Stimulated activated CD8-positive, alpha-beta memory T cell treated with anti-CD3 and anti-CD28 coated beads, Interleukin-2, amount 100 ng/mL, for 1 hour (primary cell): ENCODE data around the gene WWTR1.

ENCODE experiments used
- DNase-seq, 2 donors: peaks; one replicate each; pipeline ENCODE4 v3.0.0-alpha.2; 2020; ENCODE audit warnings: low read depth in 2 of 2

WWTR1 gene

GRCh38 chr3:149657926-149658743 lies at the start of gene WWTR1:
Gene WWTR1, minus strand, starts transcription at chr3:149658025. Its CDS starts 719 bp downstream, at chr3:149657306.
- DNase-seq = no peak

- DNase-seq = no peak
Measured at GRCh38 chr3:149706905-149707304, 49.1 kb upstream of the WWTR1 start.

DNA sequence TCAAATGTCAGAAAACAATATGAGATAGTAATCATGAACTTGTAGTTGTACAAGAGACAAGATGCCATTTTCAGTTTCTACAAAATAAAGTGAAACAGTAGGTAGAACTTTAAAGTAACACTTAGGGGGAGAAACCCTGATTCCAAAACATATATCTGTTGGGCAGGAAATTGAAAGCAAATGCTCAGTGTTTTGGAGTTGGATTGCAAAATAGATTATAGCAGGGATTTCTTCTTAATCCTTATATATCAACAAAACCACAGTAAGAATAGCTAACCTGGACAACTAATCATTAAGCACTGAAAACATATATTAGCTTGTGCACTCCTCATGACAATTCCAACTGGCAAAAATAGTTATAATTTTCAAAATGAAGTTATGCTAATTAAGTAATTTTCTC lies 47.6 kb upstream of the WWTR1 start:
- DNase-seq = no peak

GRCh38 chr3:149703466-149703865 lies 45.6 kb upstream of the WWTR1 start:
- DNase-seq = no peak

DNA sequence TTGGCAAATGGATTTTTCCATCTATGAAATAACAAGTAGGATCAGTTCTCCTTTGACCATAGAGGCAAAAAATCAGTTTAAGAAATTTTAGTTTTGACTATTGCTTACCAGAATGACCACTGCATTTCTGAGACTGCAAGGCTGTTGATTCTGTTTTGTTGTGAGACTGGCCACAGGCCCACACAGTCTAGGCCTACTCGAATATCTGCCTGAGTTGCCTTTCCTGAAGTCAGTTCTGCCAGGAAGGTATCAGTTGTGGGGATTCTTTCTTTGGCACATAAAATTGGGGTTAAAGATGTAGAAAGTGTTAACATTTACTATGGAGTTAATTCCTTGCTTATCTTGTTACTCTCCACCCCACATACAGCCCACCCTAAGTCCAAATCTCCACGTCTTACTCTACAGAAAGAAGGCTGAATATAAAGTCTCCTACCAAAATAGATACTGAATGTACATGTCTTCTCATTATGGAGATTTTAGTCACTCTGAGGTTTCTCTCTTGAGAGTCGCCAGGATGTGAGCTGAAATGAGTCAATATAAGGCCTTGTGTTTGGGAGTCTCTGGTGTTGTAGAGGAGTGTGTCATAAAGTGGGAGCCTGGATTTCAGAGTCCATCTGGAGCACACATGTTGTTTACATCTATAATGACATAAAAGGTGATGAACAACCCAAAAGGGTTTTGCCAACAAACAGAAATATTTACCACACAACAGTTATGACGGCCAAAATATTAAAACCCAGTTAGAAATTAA lies 45.0 kb upstream of the WWTR1 start:
- no peak for DNase-seq

DNA sequence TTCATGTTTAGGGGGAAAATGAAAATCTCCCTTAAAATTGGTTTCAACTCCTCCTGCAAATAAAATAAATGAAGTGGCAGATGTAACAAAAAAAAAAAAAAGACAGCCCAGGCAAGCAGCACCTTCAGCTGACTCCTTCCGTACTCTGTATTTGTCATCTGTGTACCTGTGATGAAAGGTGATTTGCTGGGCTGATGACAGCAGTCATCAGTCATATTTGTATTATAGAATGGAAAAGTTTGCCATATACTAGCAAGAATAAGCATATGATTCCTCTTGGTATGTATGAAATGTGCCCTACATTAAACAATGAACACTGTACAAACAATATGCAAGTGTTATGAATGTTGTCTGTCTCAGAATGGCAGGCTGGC lies 44.1 kb upstream of the WWTR1 start:
- no peak for DNase-seq

GRCh38 chr3:149701206-149701976 lies 43.6 kb upstream of the WWTR1 start:
- no peak for DNase-seq

DNA sequence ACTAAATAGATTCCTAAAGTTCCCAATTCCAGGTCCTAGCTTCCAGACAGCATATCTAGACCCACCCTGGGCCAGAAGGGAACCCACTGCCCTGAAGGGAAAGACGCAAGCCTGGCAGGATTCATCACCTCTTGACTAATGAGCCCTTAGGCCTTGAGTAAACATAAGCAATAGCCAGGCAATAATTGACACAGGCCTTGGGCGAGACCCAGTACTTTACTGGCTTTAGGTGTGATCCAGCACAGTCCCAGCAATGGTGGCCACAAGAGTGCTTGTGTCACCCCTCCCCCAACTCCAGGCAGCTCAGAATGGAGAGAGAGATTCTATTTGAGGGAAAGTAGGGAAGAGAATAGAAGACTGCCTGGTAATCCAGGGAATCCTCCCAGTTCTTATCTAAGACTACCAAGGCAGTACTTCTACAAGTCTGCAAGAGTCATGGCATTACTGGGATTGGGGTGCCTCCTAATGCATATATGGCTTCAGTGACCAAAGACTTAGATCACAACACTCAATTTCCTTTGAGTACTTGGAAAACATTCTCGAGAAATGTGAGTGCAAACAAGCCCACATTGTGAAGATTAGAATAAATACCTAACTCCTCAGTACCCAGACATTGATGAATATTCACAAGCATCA lies 30.4 kb upstream of the WWTR1 start:
- no peak for DNase-seq

- no peak for DNase-seq
Measured at GRCh38 chr3:149686996-149687395, 29.2 kb upstream of the WWTR1 start.

DNA sequence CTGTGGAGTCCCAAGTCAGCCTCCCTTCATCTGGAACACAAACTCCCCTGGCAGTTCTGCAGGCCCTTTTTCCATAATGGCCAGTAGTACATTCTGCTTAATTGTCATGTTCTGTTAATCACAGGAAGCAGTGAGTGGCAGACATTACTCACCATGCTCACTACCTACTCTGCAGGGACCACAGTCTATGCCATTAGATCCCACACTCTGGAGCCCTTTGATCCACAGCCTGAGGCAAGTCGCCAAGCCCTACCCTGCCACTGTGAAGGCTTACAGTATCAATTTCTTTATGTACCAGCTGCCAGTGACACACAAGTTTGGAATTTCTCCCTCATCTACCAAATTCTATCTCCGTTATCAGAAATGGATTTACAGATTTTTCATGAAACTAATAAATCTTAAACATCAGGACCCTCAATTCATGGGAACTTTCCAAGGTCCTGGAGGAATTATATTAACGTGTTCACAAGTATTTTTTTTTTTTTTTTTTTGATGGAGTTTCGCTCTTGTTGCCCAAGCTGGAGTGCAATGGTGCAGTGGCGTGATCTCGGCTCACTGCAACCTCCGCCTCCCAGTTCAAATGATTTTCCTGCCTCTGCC lies 20.6 kb upstream of the WWTR1 start:
- no peak for DNase-seq

DNA sequence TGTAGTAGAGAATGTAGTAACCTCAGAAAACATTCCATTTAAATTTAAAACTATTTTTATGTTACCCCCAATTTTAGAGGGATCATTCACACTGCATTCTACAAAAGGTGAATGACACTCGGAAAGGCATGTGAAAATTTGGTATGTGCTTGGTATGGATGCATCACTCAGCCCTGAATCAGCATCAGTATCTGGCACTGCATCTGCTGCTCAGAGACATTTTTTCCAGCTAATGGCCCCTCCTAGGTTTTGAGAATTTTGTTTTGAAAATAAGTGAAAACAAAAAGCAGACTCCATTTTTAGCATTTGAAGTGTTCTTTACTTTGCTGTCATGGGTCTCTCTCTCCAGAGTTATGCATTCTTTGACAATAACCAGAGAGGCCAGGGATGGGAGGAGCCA lies 15.6 kb upstream of the WWTR1 start:
- DNase-seq = no peak

DNA sequence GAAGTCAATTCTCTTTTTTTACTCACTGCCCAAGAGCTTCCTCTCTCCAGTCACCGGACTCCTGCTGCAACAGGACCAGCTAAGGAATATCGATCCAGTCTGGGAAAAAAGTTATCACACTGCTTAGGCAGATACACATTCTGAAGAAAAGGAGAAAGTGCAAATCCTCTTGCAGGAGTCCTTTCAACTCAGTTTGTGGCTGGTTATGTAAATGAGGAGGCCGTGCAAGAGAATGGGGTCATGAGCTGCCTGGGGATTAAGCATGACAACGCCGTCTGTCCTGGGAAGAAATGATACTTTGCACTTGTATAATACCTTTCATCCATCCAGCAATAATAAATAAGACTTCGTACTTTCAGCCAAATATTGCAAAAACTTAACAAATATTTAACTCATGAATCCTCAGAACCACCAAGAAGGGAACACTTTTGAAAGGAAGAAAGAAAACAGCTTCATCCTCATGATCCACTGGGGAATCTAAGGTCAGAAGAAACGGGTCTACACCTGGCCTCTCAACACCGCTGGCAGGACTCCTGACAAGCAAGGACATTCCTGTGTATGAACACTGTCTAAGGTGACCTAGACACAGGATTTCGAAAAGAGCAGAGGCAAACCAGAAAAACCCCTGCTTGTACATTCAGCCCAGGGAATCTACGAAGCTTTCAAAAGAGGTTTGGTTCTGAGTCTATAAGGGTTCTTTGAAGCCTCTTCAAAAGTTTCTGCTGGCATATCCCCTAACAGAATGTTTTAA lies 13.1 kb upstream of the WWTR1 start:
- no peak for DNase-seq

DNA sequence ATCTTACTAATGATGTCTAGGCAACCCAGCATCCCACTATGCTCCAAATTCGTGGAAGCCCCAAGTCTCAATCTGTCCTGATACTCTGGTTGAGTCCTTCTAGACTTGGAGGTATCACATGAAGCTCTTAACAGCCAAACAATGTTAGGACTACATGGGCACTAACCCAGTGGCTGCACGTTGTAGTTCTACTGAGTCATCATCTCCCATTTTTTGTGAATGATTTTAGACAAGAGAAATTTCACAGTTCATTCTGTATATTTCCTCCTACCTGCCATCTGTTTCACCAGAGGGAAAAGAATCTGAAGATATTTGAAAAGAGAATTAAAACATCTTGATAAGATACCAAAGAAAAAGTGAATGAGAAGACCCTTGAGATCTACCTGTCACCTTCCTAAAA lies 9.8 kb upstream of the WWTR1 start:
- no peak for DNase-seq

GRCh38 chr3:149663966-149664365 lies 6.1 kb upstream of the WWTR1 start:
- DNase-seq = no peak

DNA sequence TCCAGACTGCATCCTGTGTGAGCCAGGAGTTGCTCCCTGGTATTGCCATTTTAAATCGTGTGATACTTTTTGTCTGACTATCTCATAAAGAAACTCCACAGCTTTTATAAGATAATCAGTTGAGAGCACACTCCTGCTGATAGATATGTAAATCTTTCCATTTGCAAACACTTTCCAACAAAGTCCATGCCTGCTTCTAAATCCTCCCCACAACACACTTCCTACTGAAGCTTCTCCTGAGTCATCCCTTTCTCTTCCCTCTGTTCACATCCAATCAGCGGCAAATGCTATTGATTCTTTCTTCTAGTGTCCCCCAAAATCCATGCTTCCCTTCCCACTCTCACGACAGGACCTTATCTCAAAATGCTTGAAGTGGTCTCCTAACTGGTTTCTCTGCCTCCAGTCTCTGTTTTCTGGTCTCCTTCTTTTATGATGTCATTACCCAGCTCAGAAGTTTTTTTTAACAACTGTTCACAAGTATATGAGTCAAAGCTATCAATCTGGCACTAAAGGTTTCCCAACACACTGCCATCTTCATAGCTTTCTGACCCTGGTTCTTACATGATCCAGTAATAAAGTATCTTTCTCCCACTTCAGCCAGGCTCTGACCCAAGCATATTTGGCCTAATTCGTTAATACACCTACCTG lies 4.5 kb upstream of the WWTR1 start:
- no peak for DNase-seq

GRCh38 chr3:149660462-149660861 lies 2.6 kb upstream of the WWTR1 start:
- DNase-seq = no peak

DNA sequence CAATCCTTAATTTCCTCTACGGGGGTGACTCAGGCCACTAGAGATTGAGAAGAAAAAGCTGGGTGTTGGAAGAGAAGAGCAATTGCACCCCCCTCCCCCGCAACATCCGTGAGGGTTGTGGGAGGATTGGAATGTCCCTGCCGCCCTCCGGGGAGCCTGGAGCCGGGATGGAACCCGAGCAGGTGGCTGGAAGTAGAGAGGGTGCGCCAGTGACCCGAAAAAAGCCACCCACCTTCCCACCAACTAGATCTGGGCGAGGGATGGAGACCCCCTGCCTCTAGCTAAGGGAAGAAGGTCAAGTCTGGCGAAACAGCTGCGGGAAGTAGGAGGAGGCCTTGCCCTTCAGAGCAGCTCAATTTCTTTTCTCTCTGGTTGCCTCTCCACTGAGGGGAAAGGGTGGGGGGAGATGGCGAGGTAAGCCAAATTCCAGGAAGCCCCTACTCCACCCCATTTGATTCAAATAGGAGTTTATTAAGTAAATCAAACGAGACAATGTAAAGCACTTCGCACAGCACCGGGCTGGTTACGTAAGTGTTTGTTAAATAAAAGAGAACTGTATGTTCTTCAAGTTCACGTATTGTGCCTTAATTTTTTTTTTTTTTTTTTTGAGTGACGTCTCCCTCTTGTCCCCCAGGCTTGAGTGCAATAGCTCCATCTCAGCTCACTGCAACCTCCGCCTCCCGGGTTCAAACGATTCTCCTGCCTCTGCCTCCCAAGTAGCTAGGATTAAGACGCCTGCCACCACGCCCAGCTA lies 1.1 kb upstream of the WWTR1 start:
- DNase-seq = no peak

DNA sequence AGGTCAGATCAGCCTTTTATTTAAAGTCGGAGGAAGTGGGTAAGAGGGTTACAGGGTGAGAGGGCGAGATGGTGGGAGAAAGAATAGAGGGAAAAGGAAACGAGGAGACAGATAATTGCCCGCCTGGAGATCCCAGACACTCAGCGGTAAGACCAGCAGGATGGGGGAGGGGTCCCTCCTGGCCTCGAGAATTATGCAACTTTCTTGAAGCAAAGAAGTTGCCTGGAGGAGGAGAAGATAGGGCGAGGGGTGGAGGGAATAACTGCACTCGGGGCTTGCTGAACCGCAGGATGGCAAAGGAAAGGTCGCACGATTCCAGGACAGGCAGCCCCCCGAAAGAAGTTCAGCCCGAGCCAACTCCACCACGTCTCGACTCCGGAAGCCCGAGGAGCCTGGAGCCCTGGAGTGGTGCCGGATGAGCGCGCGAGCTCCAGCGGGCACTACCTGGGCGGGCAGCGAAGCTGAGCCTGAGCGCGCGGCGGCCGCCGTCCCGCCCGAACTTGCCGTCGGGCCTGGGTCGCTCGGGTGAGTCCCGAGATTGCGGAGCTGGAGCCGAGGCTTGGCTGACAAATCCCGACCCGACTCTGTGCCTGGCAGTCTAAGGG lies 402 bp downstream of the WWTR1 start:
- no peak for DNase-seq
